ENCODE measurements around the gene SCFD2.
"Not testable (repeated sequence)": the region's sequence is repeated elsewhere in the genome, so short reads cannot be mapped to it uniquely, and the experiment has no call there.

Gene SCFD2

DNA sequence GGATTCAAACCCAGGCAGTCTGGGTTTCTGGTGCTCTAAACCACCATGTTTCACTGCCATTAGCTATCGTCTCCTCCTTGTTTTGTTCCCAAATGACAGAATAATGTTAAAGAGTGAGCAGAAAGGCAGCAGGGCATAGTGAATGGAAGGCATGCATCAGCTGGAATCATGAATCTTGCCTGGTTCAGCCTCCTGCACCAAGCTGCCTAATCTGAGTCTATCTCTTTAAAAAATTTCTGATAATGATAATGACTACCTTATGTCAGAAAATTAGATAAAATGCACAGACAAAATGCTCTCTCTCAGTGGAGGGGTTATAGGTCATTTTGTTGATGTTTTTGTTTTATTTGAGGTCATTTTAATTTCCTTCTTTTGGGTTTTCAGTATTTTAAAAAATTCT lies 316.3 kb downstream of the SCFD2 start:
- no peak for DNase-seq (ENCODE audit: low spot score)

DNA sequence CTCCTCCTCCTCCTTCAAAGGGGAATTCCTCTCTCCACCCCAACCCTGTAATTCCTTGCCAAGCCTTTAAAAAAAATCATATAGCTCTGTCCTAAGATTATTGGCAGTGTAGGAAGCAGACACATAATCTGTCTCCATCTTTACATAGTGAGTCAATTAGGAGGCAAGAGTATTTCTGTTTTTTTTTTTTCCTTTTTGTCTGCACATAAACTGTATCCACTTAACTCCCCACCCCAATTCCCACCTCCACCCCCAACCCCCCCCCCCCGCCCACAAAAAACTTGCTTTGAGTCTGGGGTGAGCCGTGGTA lies 321.3 kb downstream of the SCFD2 start:
- no peak for DNase-seq (ENCODE audit: low spot score)

DNA sequence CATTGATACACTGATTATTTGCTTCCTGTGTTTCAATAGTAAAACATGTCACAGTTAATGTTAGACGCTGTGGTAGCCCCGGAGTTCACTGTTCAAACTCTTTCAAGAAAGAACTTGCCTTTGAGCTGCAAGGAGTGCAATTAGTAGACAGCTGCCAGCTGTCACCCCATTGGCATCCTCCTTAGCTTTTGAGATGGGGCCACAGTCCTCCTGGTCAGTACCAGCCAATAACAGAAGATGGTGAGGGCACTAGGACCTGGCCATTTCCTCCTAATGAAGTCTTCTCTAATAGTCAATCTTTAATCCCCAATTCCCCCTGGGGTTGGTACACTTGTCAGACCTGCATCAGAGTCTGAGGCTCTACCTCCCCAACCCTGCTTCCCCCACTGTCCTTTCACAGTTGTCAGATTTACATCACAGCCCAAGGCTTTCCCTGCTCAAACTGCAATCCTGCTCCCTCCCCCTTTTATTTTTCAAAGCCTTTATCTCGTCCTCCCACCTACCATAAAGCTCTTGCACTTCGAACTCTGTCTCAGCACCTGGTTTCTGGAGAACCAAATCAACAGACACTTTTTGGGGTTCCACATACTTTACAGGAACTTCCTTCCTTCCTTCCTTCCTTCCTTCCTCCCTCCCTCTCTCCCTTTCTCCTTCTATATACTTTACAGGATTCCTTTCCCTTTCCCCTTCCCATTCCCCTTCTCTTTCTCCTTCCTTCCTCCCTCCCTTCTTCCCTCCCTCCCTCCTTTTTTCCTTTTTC lies 321.8 kb downstream of the SCFD2 start:
- DNase-seq (ENCODE audit: low spot score) = peak; percentile 36

DNA sequence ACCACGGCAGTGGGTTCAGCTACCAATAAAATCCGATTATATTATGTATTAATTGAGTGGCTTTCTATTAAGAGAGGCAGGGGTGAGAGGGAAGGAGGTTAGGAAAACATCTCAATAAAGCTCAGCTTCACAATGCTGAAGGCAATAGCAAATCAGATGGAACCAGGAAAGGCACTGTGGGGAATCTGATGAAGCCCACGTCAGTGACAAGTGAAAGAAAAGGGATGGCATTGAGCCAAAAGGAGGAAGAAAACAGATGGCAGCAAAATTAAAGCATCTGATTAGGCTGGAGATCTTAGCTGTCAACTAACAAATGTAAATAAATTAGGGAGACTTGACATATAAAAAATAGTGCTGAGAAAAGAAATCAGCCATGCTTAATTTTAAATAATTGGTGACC lies 322.8 kb downstream of the SCFD2 start:
- no peak for DNase-seq (ENCODE audit: low spot score)

DNA sequence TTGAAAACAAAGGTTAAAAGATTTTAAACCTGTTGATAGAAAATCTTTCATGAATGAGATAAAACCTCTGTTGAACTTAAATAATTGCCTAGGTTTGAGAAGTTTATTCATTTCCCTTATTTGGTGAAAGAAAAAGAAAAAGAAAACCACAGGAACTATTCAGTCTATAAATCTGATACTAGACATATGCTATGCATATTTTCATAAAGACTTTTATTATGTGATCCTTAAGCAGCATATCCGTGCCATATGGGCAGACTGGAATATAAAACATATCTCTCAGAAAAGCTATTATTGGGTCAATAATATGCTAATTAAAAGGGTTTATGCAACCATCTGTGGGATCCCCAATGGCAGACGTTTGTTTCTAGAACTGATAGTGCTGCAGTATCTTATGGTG lies 325.0 kb downstream of the SCFD2 start:
- no peak for DNase-seq (ENCODE audit: low spot score)

DNA sequence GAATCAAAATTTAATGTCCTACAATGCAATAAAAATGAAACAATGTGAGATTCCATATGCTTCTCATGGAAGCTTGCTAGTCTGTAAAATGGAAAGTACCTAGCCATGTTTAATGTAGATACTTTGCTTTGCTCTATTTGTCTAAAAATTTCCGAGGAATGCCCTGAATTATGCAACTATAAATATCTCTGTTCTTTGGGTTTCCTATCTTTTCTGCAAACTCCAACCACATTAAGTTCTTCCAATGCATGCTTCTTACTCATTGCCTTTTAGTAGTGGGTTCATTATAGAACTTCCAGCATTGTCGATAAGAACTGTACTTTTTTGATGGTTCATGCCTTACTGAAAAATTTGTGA lies 325.4 kb downstream of the SCFD2 start:
- DNase-seq (ENCODE audit: low spot score) = no peak

DNA sequence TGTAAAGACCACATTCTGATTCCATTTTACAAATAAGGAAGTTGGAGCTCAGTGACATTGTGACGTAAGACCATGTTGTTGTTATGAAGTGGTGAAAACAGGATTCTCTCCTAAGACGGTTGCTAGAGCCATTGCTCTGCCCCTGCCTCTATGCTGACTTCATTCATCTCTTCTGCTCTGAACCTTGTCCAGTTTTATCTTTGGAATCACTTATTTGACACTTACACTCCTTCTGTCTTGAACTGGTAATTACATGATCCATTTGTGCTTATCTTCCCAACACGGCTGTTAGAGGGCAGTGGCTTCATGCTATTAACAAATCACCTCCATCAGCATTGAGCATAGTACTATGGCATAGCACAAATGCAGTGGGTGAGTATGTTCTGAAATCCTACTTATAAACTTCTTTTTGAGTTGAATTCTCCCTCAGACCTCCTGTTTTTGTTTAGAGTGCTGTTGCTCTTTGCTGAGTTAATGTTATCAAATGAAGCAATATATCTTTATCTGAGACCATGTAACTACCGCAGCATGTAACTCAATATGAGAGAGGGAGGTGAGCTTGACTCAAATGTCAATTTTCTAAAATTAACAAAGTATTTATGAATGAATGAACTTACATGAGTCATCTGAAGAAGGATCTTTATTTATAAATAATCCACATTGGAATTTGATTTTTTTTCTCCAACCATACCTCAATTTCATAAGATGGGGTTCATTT lies 326.0 kb downstream of the SCFD2 start:
- DNase-seq (ENCODE audit: low spot score) = no peak

DNA sequence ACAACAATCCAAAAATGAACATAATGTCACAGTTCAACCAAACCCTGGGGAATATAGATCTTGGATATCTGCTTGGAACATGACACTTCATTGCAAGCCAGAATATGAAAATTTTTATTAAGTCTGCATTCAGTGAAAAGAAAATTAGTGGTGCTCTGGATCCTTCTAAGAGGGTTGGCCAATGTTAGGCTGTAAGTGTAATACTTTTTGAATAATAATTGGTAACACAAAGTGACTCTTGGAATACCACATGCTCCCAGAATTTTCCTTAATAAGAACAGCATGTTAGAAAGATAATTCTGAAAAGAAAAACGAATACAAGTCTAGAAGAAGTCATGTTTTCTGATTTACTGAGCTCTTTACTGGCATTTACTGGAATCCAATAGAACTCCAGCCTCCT lies 328.0 kb downstream of the SCFD2 start:
- no peak for DNase-seq (ENCODE audit: low spot score)

DNA sequence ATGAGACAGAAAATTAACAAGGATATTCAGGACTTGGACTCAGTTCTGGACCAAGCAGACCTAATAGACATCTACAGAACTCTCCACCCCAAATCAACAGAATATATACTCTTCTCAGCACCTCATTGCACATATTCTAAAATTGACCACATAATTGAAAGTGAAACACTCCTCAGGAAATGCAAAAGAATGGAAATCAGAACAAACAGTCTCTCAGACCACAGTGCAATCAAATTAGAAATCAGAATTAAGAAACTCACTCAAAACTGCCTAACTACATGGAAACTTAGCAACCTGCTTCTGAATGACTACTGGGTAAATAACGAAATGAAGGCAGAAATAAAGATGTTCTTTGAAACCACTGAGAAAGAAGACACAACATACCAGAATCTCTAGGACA lies 333.0 kb downstream of the SCFD2 start:
- not testable (repeated sequence) for DNase-seq (ENCODE audit: low spot score)

DNA sequence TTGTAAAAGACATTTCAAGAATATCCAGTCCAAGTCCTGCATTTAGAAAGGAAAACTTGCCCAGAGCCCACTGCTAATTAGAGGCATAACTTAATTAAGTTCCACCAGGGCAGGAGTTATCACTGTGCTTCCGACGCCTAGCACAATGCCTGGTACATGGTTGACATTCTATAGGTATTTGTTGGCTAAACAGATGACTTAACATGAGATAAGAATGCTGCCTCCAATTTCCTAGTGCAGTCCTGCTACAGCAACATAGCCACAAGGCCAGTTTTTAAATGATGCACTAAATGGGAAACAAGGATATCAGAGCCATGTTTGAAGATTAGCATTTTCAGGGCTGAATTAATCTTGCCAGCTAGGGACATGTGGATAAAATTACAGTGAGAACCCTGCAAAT lies 339.6 kb downstream of the SCFD2 start:
- no peak for DNase-seq (ENCODE audit: low spot score)

DNA sequence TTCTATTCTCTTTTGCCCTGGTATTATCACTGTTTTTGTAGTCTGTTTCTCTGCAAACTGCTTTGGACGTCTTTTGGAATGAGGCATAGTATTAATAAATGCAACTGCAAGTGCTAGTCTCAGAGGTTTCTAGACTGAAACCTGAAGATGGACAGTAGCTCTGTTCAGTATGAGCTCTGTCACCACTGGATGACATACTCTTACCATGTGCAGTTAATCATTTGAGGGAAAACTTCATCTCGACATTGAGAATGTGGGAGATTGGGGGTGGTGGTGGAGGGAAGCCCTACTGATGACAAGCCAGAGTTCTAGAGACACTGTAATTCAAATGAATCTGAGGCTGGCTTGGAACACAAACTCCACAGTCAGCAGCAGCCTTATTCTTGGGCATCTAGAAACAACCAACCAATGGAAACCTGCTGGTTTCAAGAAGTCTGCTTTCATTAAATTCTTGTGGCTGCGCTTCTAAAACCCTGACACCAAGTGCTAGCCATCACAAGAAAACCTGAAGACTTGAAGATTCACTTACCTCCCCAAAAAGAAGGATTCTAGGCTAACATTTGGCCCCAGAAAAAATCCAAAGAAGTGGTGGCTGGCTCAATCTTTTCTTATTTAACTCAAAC lies 342.1 kb downstream of the SCFD2 start:
- no peak for DNase-seq (ENCODE audit: low spot score)

DNA sequence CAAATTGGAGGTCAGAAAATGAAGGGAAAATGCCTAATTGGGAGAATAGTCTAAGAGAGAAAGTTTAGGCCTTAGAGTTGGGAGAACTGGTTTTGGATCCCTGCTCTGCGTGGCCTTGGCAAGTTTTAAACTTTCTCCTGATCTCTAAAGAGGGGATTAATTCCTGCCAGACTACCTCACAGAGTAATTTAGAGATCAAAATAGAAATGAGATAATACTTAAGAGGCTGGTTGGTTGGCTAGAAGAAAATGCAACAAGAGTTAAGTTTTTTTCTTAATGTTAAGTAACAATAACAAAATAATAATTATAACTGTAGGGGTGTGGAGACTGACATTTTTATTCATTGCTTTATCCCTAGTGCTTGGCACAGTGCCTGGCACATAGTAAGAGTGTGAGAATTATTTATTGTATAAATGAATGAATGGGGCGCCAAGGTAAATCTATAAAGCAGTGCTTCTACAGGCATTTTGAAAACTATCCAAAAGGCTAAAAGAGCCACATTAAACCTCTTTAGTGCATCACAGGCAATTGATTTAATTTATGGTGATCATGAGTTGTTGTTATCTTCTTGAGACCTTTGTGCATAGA lies 343.3 kb downstream of the SCFD2 start:
- peak; percentile 51 for DNase-seq (ENCODE audit: low spot score)

DNA sequence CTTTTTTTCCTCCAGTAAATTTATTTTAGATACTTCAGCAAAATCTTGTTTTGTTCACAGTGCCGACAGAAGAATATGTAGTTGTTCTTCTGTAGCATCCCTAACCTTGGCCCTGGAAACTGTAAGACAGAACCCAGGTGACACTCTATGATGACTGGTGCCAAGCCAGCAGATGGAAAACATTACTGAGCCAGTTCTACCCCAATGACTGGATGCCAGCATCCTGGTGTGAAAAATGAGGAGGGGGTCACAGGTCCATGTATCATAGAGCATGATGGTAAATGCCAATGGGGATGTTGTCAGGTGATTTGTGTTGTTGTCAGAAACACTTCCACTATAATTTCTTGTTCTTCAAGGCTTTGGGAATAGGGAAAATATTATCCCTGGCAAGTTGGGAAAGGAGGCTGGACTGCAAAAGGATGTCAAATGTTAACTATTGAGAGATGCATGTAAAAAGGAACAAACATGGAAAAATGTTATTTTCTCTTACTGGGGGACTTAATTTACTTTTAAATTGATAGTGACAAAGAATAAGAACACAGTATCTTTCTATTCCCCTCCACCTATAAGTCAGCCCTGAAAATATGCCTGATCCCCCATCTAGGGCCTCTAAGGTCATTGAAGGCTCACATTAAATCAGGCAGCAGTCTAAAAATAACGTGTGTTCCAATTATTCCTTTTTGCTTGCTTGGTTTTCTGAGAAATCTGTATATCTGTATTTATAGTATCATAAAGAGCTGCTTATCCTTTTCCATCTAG lies 343.9 kb downstream of the SCFD2 start:
- no peak for DNase-seq (ENCODE audit: low spot score)

DNA sequence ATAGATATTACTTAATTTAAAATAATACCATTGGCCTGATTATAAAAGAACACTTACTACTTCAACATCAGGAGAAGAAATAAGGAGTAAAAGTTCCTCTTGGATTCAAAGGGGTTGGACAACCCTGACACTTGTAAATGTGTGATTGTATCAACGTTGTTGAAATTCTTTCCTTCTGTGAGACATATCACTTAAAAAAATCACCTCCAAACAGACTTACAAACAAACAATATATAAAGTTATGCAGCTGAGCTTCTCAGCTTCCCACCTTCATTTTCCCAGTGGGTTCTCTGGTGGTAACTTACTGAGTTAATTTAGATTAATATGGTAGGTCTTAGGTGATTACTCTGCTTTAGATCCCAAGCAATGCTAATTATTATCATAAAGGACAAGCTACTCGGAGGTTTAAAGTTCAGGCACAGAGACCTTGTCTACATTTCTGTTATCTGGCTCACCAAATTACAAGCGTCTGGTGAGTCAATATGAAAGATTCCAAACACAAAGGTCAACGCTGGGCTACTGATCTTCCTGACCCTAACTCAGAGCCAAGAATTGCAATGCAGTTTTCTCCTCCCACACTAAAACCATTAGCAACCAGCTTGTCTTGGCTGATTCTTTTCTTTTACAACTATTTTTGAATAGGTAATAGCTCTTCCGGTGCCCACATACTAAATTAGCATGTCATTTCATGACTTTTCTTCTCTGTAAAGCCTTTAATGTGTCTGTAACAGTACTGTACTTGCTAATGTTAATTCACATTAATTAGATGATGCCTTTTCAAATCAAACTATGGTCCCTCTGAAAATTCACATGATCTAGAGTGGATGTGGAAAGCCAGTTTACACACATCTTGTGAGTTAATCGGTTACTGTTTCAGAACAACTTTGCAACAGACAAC lies 346.1 kb downstream of the SCFD2 start:
- DNase-seq (ENCODE audit: low spot score) = no peak

DNA sequence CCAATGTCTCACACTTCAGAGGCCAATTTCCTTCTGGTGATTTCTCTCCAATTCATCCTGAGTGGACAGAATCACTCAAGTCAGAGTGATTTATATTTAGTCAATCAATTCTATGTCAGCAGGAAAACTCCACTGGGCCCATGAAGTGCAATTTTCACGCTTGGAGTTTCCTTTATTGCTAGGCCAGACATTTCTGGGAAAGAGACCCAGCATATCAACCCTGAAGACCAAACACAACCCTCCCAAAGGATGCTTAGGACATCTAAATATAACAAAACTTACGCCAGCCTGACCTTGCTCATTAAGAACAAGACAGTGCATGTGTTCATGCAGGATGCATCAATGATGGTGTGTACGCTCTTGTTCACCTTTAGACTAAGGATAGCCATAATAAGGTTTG lies 347.4 kb downstream of the SCFD2 start:
- no peak for DNase-seq (ENCODE audit: low spot score)

DNA sequence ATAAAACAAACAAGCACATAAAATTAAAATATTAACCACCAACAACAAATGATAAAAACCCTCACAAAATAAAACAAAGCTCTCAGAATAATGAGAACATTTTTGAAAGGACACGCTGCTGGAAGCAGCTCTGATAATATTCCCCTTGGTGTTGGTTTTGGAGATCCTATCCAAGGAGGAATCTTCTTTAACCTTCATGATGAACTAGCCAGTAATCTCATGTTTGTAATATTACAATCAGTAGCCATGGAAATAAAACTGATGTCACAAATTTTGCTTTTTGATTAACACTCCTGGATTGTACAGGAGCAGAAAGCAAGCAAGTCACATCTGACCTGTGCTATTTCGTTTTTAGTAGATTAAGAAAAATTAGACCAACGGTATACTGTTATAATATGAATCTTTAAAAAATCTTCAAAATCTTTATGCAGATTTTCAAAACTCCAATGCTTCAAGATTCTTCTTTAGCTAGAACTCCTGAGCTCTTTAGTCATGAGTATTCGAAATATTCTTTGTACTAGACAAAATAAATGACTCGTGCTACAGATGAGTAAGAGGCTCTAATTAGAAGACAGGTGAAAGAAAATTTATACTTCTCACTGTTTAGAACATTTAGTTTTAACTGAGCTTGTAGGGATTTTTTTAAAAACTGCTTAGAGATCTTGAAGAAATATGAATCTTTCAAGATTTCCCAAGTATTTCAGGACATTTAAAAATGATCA lies 349.6 kb downstream of the SCFD2 start:
- DNase-seq (ENCODE audit: low spot score) = no peak

DNA sequence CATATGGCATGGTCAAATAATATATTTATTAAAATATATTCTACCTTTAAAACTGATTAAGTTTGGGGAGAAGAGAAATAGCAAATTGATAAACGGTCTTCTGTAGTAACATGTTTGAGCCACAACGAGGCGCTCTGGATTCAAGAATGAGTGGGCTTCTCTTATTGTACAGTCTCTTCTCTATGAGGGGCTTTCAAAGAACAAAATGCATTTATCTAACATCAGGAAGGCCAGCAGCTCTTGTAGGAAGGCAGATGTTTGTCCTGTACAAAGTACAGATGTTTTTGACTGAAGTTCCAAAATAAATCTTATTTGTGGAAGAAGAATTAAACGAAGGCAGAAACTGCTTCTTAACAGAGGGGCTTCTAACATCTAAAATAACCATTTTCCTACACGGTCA lies 350.2 kb downstream of the SCFD2 start:
- DNase-seq (ENCODE audit: low spot score) = no peak

DNA sequence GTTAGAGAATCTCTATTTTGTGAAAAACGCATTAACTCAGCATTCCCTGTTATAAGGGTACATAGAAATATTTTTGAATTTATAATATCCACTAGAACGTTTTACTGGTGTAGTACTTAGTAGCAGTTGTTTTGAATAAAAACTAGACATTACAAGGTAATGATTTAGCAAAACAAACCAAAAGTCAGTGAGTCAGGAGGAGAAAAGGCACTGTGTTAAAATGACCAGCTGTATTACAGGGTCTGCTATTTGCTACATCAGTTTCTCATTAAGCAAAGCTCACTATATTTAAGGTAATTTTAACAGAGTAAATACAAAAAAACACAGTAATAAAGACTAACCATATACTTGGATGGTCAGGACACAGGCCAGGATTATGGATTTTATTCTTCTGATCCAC lies 351.0 kb downstream of the SCFD2 start:
- DNase-seq (ENCODE audit: low spot score) = no peak

DNA sequence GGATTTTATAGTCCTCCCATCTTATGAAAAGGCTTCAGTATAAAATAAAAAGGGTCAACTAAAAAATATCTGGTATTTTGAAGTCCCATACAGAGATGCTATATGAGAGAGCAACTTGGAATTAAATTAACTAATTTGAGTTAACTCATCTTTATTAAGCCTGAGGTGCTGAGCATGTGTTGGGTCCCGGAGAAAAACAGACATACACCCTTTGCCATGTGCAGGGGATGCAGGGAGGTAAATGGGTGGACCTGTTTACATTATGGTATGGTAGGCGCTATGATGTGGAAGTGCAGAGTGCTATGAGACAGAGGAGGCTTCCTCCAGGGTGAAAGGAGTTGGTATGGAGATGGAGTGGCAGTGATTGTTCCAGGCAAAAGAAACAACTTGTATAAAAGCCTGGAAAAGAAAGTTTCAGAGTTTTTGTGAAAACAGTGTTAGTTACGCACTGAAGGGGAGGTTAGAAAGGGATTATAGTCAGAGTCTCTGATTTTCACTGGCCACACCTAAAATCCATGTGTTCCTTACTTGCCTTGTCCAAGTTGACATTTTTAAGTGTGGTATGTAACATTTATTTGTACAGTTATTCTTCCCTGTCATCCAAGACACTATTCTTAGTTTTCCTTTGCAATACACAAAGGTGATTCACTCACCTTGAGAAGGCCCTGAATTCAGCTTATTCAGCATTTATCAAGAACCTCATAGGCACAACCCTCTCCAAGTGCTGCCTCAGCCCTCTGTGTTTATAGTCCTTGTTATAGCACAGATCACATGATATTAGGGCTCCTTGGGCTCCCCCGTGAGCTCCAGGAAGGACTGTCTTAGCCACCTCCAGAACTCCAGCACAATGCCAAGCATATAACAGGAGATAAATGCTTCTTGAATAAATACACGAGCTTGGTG lies 351.7 kb downstream of the SCFD2 start:
- DNase-seq (ENCODE audit: low spot score) = no peak

DNA sequence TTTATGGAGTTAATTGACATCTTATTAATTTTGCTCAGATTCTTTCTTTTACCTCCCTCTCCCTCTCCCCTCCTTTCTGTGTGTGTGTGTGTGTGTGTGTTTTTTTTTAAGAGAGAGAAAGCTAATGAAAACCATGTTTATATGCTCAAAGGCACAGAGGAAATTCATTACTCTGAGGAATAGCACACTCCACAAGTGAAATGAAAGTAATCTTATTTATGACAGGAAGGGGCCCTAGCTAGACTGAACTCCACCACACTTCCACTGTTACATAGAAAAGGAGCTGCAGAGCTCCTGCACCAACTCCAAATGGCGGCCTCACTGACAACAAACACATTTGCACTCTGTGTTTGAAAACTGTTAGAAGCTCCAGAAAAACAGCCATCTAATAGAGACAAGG lies 353.1 kb downstream of the SCFD2 start:
- no peak for DNase-seq (ENCODE audit: low spot score)
